ENCODE results near the gene SMAD6. TPM values are rescaled to one million over a fixed set of nuclear protein-coding genes. Genes with fewer than 3 reads are reported as not detected.

The SMAD6 gene
- total and polyA plus RNA-seq, 12 donors: 1.9 to 31.9 (median 7.4) TPM

DNA sequence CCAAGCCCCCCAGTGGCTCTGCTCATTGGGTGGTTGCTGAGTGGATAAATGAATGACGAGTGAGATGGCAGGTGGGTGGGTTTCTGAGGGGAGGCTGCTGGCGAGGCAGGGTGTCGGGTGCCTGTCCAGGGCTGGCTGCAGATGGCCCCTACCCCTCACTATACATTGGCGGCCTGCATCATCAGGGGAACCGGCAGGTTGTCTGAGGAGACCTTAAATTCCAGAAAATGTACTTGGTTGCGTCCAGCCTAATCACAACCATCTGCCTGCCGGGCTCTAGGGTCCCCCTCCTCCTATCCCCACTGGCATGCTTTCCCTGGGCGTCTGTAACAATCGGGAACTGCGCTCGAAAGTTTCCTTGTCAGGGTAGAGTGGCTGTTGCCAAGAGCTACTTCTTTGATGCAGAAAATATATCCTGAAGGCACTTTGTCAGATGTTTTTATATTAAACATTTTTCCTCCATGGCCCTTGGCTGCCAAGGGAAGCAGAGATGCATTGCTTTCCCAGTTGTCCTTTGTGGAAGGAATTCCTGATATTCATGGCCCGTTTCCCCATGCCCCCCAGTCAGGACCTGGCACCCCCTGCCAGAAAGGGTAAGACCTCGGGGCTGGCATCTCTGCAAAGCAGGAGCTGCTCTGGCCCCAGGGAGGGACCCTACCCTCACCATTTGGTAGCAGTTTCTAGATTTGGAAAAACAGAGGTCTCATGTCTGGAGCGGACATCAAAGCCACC lies 22.9 kb downstream of the SMAD6 start:
- intact Hi-C loops (cut with DNase I): no loop called here
- H3K4me1 ChIP-seq (replicated peaks in 1 of 2): no peaks in the 10 kb centered on the region
- no peaks in the 10 kb centered on the region for H3K27me3 ChIP-seq
- 63 to 72% (median 67%) methylated on average over 14 of the region's 14 CpGs for WGBS, 4 donors
- DNase-seq: no peak
- H3K36me3 ChIP-seq (replicated peaks in 1 of 2): no peaks in the 10 kb centered on the region
- no peak for TF ChIP-seq POLR2A (IDR thresholded peaks at IDR 0.05)
- TF ChIP-seq, protein P1, sequence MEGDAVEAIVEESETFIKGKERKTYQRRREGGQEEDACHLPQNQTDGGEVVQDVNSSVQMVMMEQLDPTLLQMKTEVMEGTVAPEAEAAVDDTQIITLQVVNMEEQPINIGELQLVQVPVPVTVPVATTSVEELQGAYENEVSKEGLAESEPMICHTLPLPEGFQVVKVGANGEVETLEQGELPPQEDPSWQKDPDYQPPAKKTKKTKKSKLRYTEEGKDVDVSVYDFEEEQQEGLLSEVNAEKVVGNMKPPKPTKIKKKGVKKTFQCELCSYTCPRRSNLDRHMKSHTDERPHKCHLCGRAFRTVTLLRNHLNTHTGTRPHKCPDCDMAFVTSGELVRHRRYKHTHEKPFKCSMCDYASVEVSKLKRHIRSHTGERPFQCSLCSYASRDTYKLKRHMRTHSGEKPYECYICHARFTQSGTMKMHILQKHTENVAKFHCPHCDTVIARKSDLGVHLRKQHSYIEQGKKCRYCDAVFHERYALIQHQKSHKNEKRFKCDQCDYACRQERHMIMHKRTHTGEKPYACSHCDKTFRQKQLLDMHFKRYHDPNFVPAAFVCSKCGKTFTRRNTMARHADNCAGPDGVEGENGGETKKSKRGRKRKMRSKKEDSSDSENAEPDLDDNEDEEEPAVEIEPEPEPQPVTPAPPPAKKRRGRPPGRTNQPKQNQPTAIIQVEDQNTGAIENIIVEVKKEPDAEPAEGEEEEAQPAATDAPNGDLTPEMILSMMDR (IDR thresholded peaks at IDR 0.05): no peak
- H3K27ac ChIP-seq: peak overlapping the region in 1 of 5 donors; percentile 8
- no peak overlapping the region for H3K4me3 ChIP-seq
- no peaks in the 10 kb centered on the region for H3K9me3 ChIP-seq (replicated peaks in 1 of 3)

DNA sequence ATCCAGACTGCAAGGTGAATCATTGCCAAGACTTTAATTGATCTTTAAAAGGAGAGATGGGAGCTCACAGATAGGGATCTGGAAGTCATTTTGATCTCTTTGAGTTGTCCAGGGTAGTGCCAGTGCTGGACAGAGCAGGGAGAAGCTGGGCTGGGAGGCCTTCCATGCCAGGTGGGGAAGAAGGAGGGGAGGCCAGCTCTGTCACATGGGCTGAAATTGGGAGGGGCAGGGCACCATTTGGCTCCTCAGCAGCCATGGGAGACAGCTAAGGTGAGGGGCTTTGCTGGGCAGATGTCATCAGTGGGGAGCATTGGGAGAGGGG lies 23.4 kb downstream of the SMAD6 start:
- no peaks in the 10 kb centered on the region for H3K4me1 ChIP-seq (replicated peaks in 1 of 2)
- DNase-seq: no peak
- H3K27me3 ChIP-seq: no peaks in the 10 kb centered on the region
- H3K27ac ChIP-seq: no peak overlapping the region
- H3K4me3 ChIP-seq: no peak overlapping the region
- H3K9me3 ChIP-seq (replicated peaks in 1 of 3): no peaks in the 10 kb centered on the region
- TF ChIP-seq POLR2A (IDR thresholded peaks at IDR 0.05): no peak
- TF ChIP-seq, protein P1 (IDR thresholded peaks at IDR 0.05): no peak
- intact Hi-C loops (cut with DNase I): no loop called here
- H3K36me3 ChIP-seq (replicated peaks in 1 of 2): no peaks in the 10 kb centered on the region

DNA sequence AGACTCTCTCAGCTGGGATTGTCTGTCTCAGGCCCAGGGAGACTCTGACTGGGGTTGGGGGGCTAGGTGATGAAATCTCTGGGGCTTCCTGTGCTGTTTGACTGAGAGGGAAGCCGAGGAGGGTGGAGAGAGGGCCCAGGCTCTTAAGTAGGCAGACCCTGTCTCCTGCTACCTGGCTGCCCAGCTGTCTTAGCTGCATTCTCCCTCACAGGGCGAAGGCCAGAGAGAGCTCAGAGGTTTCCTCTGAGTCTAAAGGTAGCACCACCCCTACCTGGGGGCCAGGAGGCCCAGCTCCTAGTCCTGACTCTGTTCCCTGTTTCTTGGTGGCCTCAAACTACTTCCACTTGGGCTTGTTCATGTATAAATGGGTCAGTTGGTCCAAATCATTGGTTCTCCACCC lies 24.4 kb downstream of the SMAD6 start:
- intact Hi-C loops (cut with DNase I): no loop called here
- no peak for DNase-seq
- H3K27ac ChIP-seq: no peak overlapping the region
- no peak overlapping the region for H3K4me3 ChIP-seq
- WGBS, 4 donors: 88 to 100% (median 93%) methylated on average over 1 to 2 of the region's 2 CpGs; no CpG with 5 or more reads in 1 of the 4 donors
- no peak for TF ChIP-seq POLR2A (IDR thresholded peaks at IDR 0.05)
- TF ChIP-seq, protein P1 (IDR thresholded peaks at IDR 0.05): no peak
- no peaks in the 10 kb centered on the region for H3K4me1 ChIP-seq (replicated peaks in 1 of 2)
- H3K9me3 ChIP-seq (replicated peaks in 1 of 3): no peaks in the 10 kb centered on the region
- H3K36me3 ChIP-seq (replicated peaks in 1 of 2): no peaks in the 10 kb centered on the region
- H3K27me3 ChIP-seq: no peaks in the 10 kb centered on the region

DNA sequence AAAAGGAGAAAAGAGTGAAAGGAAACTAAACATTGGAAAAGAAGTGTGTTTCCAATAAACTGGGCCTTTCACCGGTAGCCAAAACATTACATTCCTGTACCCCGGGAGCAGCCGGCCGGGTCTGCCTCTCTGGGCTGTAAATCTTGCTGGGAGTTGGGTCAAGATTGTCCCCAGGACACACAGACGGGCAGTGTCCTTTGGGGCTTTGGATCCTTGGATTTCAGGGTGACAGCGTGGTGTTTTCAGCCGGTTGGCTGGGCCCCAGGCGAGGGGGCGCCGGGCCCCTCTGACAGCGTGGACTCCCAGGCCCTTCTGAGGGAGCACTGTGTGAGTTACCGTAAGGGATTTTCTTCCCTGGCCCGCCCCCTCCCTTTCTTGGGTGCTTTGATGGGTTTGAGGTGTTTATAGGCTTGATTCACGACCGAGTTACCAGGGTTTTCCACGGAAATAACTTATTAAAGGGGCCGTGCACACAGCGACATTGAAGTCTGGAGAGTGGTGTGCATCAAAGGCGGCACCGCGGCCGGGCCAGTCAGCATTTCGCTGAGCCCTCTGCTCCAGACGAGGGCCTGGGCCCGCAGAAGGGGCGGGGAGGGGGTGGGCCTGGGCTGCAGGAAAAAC lies 27.4 kb downstream of the SMAD6 start:
- intact Hi-C loops (cut with DNase I): no loop called here
- 39 to 48% (median 43%) methylated on average over 23 to 26 of the region's 26 CpGs for WGBS, 4 donors
- H3K27me3 ChIP-seq: no peaks in the 10 kb centered on the region
- no peak for DNase-seq
- H3K4me1 ChIP-seq (replicated peaks in 1 of 2): peaks cover 0 to 10% of the 10 kb centered on the region in 2 donors
- no peaks in the 10 kb centered on the region for H3K9me3 ChIP-seq (replicated peaks in 1 of 3)
- peak overlapping the region in 1 of 5 donors; percentile 70 for H3K27ac ChIP-seq
- H3K36me3 ChIP-seq (replicated peaks in 1 of 2): no peaks in the 10 kb centered on the region
- no peak overlapping the region for H3K4me3 ChIP-seq
- TF ChIP-seq, protein P1 (IDR thresholded peaks at IDR 0.05): no peak
- TF ChIP-seq POLR2A (IDR thresholded peaks at IDR 0.05): no peak
